HCT116 (cell line): ENCODE results near the gene NPTX1. TPM values are rescaled to one million over a fixed set of nuclear protein-coding genes. Genes with fewer than 3 reads are reported as not detected.

Source experiments
- ATAC-seq: fragments of 200-7000 bp; cut with Tn5 transposase; 2 replicates; pipeline ENCODE4 v1.9.1; 2020; ENCODE audit warnings: mild to moderate bottlenecking, moderate library complexity
- BruUV-seq: library from RNA; stranded (reverse); fragments of 400-500 nt; replicated peaks from 2 replicates; lab custom pipeline; 2021; lab: Mats Ljungman, UMichigan
- CTCF ChIA-PET: fragments of 300-600 bp; sonication (Branson Sonifier 250); formaldehyde crosslinking; loops from one replicate; lab custom pipeline; 2021; ENCODE audit warnings: antibody characterized with exemption; lab: Charles Lee
- POLR2A ChIA-PET: fragments of 300-600, 350-600 bp; sonication (Branson Sonifier 250); formaldehyde crosslinking; loops from one replicate; lab custom pipeline; 2021; ENCODE audit warnings: antibody characterized with exemption; lab: Charles Lee
- RAD21 ChIA-PET, 2 experiments: fragments of 300-600 bp; sonication (Branson Sonifier 250); formaldehyde crosslinking; loops; one replicate each; lab custom pipeline; 2023; ENCODE audit warnings: low total read pairs in 2 of 2; ENCODE audit not compliant: uncharacterized antibody in 2 of 2, unreplicated experiment in 2 of 2, low non-redundant PET in 1 of 2; lab: Charles Lee
- DNase-seq: peaks from one replicate; pipeline ENCODE4 v3.0.0-alpha.2; 2010; ENCODE audit warnings: low read depth, low spot score
- H2AFZ ChIP-seq: fragments of 200-600 bp; shearing (Covaris generic), sonication (generic); 2 replicates; pipeline ENCODE4 v1.6.1; 2017; ENCODE audit warnings: low read depth, mixed run types, mixed read lengths, antibody characterized with exemption, low read length; ENCODE audit not compliant: poor library complexity, severe bottlenecking
- H3K27ac ChIP-seq: 2 replicates; pipeline ENCODE4 v1.5.1; 2012; ENCODE audit warnings: low read depth, low read length
- H3K27me3 ChIP-seq: fragments of 200-600 bp; sonication (generic); 2 replicates; pipeline ENCODE4 v1.6.1; 2016; ENCODE audit warnings: mixed run types, low read length, mixed read lengths; ENCODE audit not compliant: insufficient read depth
- H3K36me3 ChIP-seq, 2 experiments: fragments of 200-500 bp in 1 of 2; fragments of 200-600 bp in 1 of 2; sonication (Bioruptor generic) in 1 of 2; sonication (generic) in 1 of 2; 2 replicates each; pipeline versions ENCODE4 v1.5.1 to v1.6.1; 2014 to 2016; ENCODE audit warnings: low read length in 2 of 2, inconsistent platforms in 1 of 2, mixed read lengths in 1 of 2, mixed run types in 1 of 2; ENCODE audit not compliant: insufficient read depth in 2 of 2, control insufficient read depth in 1 of 2
- H3K4me1 ChIP-seq, 2 experiments: fragments of 200-600 bp in 1 of 2; sonication (generic) in 1 of 2; 2 replicates each; pipeline versions ENCODE4 v1.5.1 to v1.6.1; 2012 to 2017; ENCODE audit warnings: low read length in 2 of 2, inconsistent platforms in 1 of 2, mild to moderate bottlenecking in 1 of 2, mixed read lengths in 1 of 2, mixed run types in 1 of 2, moderate library complexity in 1 of 2; ENCODE audit not compliant: insufficient read depth in 2 of 2, control insufficient read depth in 1 of 2
- H3K4me2 ChIP-seq: fragments of 200-600 bp; sonication (generic); 2 replicates; pipeline ENCODE4 v1.6.1; 2017; ENCODE audit warnings: mixed run types, low read length, mixed read lengths
- H3K4me3 ChIP-seq, 2 experiments: fragments of 200-600 bp in 1 of 2; sonication (generic) in 1 of 2; replicated peaks in 1 of 2; 2 replicates each; pipeline ENCODE4 v1.5.1; 2011 to 2016; ENCODE audit warnings: low read length in 2 of 2, control low read depth in 1 of 2, low read depth in 1 of 2, mild to moderate bottlenecking in 1 of 2, mixed read lengths in 1 of 2, mixed run types in 1 of 2
- H3K79me2 ChIP-seq: fragments of 200-600 bp; sonication (generic); 2 replicates; pipeline ENCODE4 v1.6.1; 2017; ENCODE audit warnings: mild to moderate bottlenecking, mixed run types, low read length, moderate library complexity, mixed read lengths; ENCODE audit not compliant: insufficient read depth
- H3K9ac ChIP-seq: fragments of 200-600 bp; sonication (generic); 2 replicates; pipeline ENCODE4 v1.6.1; 2016; ENCODE audit warnings: low read length, mixed read lengths
- H3K9me2 ChIP-seq: fragments of 200-600 bp; sonication (generic), shearing (Covaris generic); 2 replicates; pipeline ENCODE4 v1.6.1; 2017; ENCODE audit warnings: mixed run types, mild to moderate bottlenecking, moderate library complexity; ENCODE audit not compliant: insufficient read depth
- H3K9me3 ChIP-seq, 2 experiments: fragments of 200-500 bp in 1 of 2; fragments of 200-600 bp in 1 of 2; sonication (Bioruptor generic) in 1 of 2; sonication (generic) in 1 of 2; 2 replicates each; pipeline ENCODE4 v1.6.1; 2014 to 2017; ENCODE audit warnings: low read length in 2 of 2, mixed read lengths in 2 of 2, inconsistent platforms in 1 of 2, low read depth in 1 of 2, mild to moderate bottlenecking in 1 of 2, mixed run types in 1 of 2, moderate library complexity in 1 of 2; ENCODE audit not compliant: control insufficient read depth in 1 of 2, insufficient read depth in 1 of 2
- H4K20me1 ChIP-seq: fragments of 200-600 bp; sonication (generic), shearing (Covaris generic); 2 replicates; pipeline ENCODE4 v1.6.1; 2017; ENCODE audit warnings: mixed run types, mild to moderate bottlenecking, moderate library complexity; ENCODE audit not compliant: insufficient read depth
- CEBPB ChIP-seq: IDR thresholded peaks from 2 replicates; pipeline ENCODE4 v1.6.1; 2012; ENCODE audit warnings: low read depth
- EGR1 ChIP-seq: IDR thresholded peaks from 2 replicates; pipeline ENCODE4 v1.6.1; 2012; ENCODE audit warnings: low read depth
- ELF1 ChIP-seq: IDR thresholded peaks from 2 replicates; pipeline ENCODE4 v1.6.1; 2012; ENCODE audit warnings: low read depth, borderline replicate concordance
- JUND ChIP-seq: IDR thresholded peaks from 2 replicates; pipeline ENCODE4 v1.6.1; 2012
- POLR2AphosphoS5 ChIP-seq: IDR thresholded peaks from 2 replicates; pipeline ENCODE4 v1.6.1; 2011; ENCODE audit warnings: mild to moderate bottlenecking, low read depth, low read length, moderate library complexity
- SP1 ChIP-seq: IDR thresholded peaks from 2 replicates; pipeline ENCODE4 v1.6.1; 2012; ENCODE audit warnings: low read depth
- SRF ChIP-seq: IDR thresholded peaks from 2 replicates; pipeline ENCODE4 v1.6.1; 2012; ENCODE audit warnings: low read depth
- ZNF274 ChIP-seq: fragments of 200-500 bp; sonication (Bioruptor generic); IDR thresholded peaks from 2 replicates; pipeline ENCODE4 v1.6.1; 2014; ENCODE audit warnings: mild to moderate bottlenecking, low read depth, low read length, inconsistent platforms
- intact Hi-C: fragments of 100-400 bp; cut with micrococcal nuclease; formaldehyde crosslinking; loops from 2 replicates; pipeline ENCODE4 v1.10.0; 2022
- total RNA-seq: library from RNA; stranded (reverse); gene quantifications from one replicate; pipeline ENCODE4 v1.2.1, GENCODE V29; 2021; ENCODE audit not compliant: unreplicated experiment
- TF ChIP-seq, protein P1 (sequence below): IDR thresholded peaks from 2 replicates; pipeline ENCODE4 v1.6.1; 2012
- TF ChIP-seq, protein P2 (sequence below): IDR thresholded peaks from 2 replicates; pipeline ENCODE4 v1.6.1; 2012
- TF ChIP-seq, protein P3 (sequence below): IDR thresholded peaks from 2 replicates; pipeline ENCODE4 v1.6.1; 2012; ENCODE audit warnings: low read depth

Gene NPTX1
- total RNA-seq, 1 experiment from 2014 or later = 0.15 TPM

DNA sequence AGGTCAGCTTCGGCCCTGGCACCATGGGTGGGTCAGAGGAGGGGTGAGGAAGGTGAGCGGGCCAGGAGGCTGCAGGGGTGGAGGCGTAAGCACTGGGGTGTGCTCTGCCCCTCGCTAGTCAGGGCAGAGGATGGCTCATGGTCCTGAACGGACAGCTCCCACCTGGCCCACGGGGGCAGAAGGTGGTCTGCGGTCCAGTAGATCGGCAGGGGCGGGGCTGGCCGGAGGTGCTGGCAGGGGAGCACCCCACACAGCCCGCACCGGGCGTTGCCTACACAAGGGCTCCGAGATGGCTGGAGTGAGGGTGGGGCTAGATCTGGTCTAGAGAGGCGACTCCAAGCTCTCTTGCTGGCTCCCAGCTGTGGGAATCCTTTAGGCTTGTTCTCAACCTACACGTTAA is 8.2 kb downstream of the NPTX1 start:
- Histone ChIP-seq H4K20me1 (no peaks in the 10 kb centered on the region), H3K4me1 (no peaks in the 10 kb centered on the region), H3K4me2 (no peak overlapping the region), H3K27me3 (0 out of 2 replicates have a peak, but pooled peaks cover 9% of the 10 kb centered on the region), H3K4me3 (no peak overlapping the region), H3K36me3 (no peaks in the 10 kb centered on the region), H3K27ac (no peak overlapping the region), H3K79me2 (no peaks in the 10 kb centered on the region), H3K9me2 (no peaks in the 10 kb centered on the region), H3K9ac (no peak overlapping the region), H2AFZ (no peak overlapping the region), H3K9me3 (no peaks in the 10 kb centered on the region)
- DNase-seq (no peak), ATAC-seq (no peak)
- ChIA-PET RAD21 (no interaction called here), CTCF (no interaction called here), POLR2A (no interaction called here)
- intact Hi-C loops = no loop called here
- TF ChIP-seq EGR1 (no peak), SRF (no peak), ZNF274 (no peak), SP1 (no peak), CEBPB (no peak), ELF1 (no peak), JUND (no peak), POLR2AphosphoS5 (no peak)
- TF ChIP-seq, protein P1, sequence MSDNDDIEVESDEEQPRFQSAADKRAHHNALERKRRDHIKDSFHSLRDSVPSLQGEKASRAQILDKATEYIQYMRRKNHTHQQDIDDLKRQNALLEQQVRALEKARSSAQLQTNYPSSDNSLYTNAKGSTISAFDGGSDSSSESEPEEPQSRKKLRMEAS = no peak
- TF ChIP-seq, protein P2, sequence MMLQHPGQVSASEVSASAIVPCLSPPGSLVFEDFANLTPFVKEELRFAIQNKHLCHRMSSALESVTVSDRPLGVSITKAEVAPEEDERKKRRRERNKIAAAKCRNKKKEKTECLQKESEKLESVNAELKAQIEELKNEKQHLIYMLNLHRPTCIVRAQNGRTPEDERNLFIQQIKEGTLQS = no peak
- TF ChIP-seq, protein P3, sequence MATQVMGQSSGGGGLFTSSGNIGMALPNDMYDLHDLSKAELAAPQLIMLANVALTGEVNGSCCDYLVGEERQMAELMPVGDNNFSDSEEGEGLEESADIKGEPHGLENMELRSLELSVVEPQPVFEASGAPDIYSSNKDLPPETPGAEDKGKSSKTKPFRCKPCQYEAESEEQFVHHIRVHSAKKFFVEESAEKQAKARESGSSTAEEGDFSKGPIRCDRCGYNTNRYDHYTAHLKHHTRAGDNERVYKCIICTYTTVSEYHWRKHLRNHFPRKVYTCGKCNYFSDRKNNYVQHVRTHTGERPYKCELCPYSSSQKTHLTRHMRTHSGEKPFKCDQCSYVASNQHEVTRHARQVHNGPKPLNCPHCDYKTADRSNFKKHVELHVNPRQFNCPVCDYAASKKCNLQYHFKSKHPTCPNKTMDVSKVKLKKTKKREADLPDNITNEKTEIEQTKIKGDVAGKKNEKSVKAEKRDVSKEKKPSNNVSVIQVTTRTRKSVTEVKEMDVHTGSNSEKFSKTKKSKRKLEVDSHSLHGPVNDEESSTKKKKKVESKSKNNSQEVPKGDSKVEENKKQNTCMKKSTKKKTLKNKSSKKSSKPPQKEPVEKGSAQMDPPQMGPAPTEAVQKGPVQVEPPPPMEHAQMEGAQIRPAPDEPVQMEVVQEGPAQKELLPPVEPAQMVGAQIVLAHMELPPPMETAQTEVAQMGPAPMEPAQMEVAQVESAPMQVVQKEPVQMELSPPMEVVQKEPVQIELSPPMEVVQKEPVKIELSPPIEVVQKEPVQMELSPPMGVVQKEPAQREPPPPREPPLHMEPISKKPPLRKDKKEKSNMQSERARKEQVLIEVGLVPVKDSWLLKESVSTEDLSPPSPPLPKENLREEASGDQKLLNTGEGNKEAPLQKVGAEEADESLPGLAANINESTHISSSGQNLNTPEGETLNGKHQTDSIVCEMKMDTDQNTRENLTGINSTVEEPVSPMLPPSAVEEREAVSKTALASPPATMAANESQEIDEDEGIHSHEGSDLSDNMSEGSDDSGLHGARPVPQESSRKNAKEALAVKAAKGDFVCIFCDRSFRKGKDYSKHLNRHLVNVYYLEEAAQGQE = no peak
- no TSS peak for BruUV-seq
